Measurements from ENCODE around the gene MAN2A1.

DNA sequence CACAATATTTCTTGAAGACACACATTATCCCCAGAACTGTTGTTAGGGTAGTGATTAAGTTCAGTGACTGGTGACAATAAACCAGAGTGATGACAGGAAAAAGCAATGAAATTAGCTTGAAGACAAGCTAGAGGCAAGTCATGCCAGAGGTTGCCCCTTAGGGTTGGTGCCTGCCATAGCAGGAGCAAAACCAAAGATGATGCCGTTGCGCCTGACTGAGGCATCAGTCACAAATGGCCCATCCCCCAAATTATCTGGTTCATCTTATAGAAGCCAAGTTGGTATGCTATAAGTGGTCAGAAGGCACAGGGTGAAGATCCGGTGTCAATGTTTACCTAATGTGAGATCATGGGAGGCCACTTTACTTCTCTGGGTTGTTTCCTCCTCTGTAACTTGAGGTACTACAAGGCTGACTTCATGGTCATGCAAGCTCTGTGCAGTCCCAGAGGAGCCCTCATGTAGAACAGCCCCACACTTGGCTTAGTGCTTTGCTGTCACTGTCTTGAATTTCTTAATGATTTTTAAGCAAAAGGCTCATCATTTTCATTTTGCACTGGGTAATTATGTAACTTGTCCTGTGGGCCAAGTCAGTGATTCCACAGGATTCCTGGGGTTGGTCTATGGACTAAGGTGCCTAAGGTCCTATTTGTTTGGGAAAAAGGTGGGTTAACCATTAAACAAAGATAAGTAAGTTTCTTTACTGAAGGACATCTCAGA, 211.3 kb downstream of the MAN2A1 start:
- TF ChIP-seq, protein P1, sequence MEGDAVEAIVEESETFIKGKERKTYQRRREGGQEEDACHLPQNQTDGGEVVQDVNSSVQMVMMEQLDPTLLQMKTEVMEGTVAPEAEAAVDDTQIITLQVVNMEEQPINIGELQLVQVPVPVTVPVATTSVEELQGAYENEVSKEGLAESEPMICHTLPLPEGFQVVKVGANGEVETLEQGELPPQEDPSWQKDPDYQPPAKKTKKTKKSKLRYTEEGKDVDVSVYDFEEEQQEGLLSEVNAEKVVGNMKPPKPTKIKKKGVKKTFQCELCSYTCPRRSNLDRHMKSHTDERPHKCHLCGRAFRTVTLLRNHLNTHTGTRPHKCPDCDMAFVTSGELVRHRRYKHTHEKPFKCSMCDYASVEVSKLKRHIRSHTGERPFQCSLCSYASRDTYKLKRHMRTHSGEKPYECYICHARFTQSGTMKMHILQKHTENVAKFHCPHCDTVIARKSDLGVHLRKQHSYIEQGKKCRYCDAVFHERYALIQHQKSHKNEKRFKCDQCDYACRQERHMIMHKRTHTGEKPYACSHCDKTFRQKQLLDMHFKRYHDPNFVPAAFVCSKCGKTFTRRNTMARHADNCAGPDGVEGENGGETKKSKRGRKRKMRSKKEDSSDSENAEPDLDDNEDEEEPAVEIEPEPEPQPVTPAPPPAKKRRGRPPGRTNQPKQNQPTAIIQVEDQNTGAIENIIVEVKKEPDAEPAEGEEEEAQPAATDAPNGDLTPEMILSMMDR (IDR thresholded peaks at IDR 0.05): no peak
- TF ChIP-seq POLR2AphosphoS5 (IDR thresholded peaks at IDR 0.05) (no peak), EP300 (IDR thresholded peaks at IDR 0.05) (no peak), POLR2A (IDR thresholded peaks at IDR 0.05) (no peak)
